GM06990 (cell line): ENCODE data around the gene TMC8.
"Not testable (repeated sequence)": the region's sequence is repeated elsewhere in the genome, so short reads cannot be mapped to it uniquely, and the experiment has no call there.

Experiments
- DNase-seq: peaks from one replicate; pipeline ENCODE4 v3.0.0-alpha.2; 2011; ENCODE audit not compliant: insufficient read length; ENCODE audit errors: extremely low read depth
- H3K27me3 ChIP-seq: replicated peaks from 2 replicates; pipeline ENCODE4 v1.6.0; 2011; ENCODE audit warnings: low read length; ENCODE audit not compliant: control insufficient read depth, insufficient read depth
- H3K36me3 ChIP-seq: 2 replicates; pipeline ENCODE4 v1.5.1; 2011; ENCODE audit warnings: low read length; ENCODE audit not compliant: control insufficient read depth, insufficient read depth
- H3K4me3 ChIP-seq: replicated peaks from 2 replicates; pipeline ENCODE4 v1.5.1; 2011; ENCODE audit warnings: low read depth, mild to moderate bottlenecking, control low read depth, low read length
- TF ChIP-seq, protein P1 (sequence below): IDR thresholded peaks from 2 replicates; pipeline ENCODE4 v1.5.1; 2011; ENCODE audit warnings: low read length, control low read depth, mild to moderate bottlenecking, inconsistent platforms; ENCODE audit not compliant: insufficient read depth, poor library complexity, severe bottlenecking

The TMC8 gene

DNA sequence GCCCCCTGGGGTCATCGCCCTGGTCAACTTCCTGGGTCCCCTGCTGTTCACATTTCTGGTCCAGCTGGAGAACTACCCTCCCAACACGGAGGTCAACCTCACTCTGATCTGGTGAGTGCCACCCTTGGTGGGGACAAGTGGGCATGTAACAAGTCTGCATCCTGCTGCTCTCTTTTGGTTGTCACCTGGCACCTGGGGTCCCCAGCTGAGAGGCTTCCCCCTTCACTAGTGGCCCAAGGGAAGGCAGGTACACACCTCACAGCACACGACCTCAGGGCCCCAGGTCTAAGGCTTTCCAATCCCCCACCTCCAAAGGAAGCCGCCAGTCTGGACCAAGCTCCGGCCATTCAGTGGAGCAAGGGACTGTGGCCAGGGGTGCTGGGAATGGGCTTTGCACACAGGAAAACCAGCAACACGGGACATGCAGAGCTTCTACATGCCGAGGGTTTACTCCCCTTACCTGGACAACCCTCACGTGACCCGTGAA lies 4.4 kb downstream of the TMC8 start:
- H3K4me3 ChIP-seq, result no peak overlapping the region
- DNase-seq, result no peak
- peaks cover 37% of the 10 kb centered on the region for H3K36me3 ChIP-seq
- H3K27me3 ChIP-seq, result no peaks in the 10 kb centered on the region
- TF ChIP-seq, protein P1, sequence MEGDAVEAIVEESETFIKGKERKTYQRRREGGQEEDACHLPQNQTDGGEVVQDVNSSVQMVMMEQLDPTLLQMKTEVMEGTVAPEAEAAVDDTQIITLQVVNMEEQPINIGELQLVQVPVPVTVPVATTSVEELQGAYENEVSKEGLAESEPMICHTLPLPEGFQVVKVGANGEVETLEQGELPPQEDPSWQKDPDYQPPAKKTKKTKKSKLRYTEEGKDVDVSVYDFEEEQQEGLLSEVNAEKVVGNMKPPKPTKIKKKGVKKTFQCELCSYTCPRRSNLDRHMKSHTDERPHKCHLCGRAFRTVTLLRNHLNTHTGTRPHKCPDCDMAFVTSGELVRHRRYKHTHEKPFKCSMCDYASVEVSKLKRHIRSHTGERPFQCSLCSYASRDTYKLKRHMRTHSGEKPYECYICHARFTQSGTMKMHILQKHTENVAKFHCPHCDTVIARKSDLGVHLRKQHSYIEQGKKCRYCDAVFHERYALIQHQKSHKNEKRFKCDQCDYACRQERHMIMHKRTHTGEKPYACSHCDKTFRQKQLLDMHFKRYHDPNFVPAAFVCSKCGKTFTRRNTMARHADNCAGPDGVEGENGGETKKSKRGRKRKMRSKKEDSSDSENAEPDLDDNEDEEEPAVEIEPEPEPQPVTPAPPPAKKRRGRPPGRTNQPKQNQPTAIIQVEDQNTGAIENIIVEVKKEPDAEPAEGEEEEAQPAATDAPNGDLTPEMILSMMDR, result no peak

DNA sequence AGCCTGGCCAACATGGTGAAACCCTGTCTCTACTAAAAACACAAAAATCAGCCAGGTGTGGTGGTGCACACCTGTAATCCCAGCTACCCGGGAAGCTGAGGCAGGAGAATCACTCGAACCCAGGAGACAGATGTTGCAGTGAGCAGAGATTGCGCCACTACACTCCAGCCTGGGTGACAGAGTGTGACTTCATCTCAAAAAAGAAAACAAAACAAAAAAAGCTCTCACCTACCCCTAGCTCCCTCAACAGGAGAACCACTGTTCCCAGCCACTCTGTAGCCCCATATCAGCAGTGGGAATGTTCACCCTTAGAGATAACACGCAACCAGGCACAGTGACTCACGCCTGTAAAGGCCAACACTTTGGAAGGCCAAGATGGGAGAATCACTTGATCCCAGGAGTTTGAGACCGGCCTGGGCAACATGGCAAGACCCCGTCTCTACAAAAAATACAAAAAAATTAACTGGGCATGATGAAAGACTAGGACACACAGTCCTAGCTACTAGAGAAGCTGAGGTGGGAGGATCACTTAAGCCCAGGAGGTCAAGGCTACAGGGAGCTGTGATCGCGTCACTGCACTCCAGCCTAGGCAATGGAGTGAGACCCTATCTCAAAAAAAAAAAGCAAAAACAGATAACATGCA lies 5.4 kb downstream of the TMC8 start:
- TF ChIP-seq, protein P1, result no peak

DNA sequence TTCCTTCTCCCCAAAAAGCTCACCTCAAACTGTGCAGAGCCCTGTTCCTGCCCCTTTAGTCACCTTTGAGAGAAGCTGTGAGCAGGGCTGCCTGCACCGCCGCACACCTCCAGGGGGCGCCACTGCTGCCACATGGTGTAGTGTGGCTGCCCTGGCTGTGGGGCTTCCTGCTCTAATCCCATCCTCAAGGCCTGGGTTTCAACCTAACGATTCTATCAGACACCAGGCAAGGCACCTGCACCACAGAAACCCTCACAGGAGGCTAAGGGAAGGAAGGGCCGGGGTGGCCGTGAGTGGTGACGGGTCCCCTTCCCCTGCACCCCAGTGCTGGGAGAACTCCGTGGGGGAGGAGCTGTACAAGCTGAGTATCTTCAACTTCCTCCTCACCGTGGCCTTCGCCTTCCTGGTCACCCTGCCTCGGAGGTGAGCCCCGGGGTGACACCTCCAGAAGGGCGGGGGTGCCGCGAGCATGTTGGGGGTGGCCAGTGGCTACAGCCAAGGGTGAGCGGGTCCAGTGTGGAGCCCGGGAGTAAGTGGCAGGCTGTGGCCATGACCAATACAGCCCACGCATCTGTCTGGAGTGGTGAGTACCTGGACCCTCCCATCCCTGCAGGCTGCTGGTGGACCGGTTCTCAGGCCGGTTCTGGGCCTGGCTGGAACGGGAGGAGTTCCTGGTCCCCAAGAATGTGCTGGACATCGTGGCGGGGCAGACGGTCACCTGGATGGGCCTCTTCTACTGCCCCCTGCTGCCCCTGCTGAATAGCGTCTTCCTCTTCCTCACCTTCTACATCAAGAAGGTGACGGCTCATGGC lies 7.0 kb downstream of the TMC8 start:
- DNase-seq, result no peak
- Histone ChIP-seq H3K4me3 (no peak overlapping the region), H3K36me3 (peaks cover 45% of the 10 kb centered on the region), H3K27me3 (no peaks in the 10 kb centered on the region)
- TF ChIP-seq, protein P1, result peak; percentile 83

More for the DNA sequence above, 5.4 kb downstream of the TMC8 start:
- no peak overlapping the region for H3K4me3 ChIP-seq
- no peaks in the 10 kb centered on the region for H3K27me3 ChIP-seq
- H3K36me3 ChIP-seq, result peaks cover 37% of the 10 kb centered on the region
- DNase-seq, result no peak

DNA sequence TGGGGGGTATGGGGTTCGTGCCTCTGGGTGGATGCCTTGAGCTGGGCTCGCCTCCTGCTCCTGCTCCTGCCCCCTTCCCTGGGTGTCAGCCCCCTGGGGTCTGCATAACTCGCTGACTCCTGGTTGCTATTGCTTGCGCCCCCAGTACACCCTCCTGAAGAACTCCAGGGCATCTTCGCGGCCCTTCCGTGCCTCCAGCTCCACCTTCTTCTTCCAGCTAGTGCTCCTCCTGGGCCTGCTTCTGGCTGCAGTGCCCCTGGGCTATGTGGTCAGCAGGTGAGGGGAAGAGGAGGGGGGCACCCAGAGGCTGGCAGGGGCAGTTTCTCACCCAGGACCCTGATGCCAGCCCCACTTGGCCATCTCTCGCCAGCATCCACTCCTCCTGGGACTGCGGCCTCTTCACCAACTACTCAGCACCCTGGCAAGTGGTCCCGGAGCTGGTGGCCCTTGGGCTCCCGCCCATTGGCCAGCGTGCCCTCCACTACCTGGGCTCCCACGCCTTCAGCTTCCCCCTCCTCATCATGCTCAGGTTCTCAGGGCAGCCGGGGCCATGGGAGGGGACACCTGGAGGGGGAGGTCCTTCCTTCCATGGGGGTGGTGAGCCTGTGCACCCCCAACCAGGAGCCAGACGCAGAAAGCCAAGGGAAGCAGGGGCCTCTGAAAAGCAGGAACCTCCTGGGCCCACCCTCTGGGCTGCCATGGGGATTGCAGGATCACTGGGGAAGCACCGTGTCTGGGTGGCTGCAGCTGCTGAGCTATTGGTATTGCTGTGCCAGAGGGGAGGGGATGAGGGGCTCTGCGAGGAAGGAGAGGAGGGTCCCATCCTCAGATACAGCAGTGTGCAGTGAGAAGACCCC lies 7.9 kb downstream of the TMC8 start:
- Histone ChIP-seq H3K27me3 (no peaks in the 10 kb centered on the region), H3K4me3 (no peak overlapping the region), H3K36me3 (peaks cover 39% of the 10 kb centered on the region)
- DNase-seq, result no peak
- TF ChIP-seq, protein P1, result no peak

DNA sequence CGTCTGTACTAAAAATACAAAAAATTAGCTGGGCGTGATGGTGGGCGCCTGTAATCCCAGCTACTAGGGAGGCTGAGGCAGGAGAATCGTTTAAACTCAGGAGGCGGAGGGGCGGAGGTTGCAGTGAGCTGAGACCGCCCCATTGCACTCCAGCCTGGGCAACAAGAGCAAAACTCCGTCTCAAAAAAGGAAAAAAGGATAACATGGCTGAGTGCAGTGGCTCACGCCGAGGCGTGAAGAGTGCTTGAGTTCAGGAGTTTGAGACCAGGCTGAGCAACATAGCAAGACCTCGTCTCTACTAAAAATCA lies 9.2 kb downstream of the TMC8 start:
- peaks cover 27% of the 10 kb centered on the region for H3K36me3 ChIP-seq
- H3K4me3 ChIP-seq, DNase-seq, H3K27me3 ChIP-seq: not testable (repeated sequence)
